Effector memory CD4-positive, alpha-beta T cell (primary cell): ENCODE measurements around the gene BCLAF3.

ENCODE experiments used
- DNase-seq, 3 donors: peaks; one replicate each; pipeline ENCODE4 v3.0.0-alpha.2; 2020
- H3K27ac ChIP-seq: 2 replicates; pipeline ENCODE4 v1.7.0; 2013; ENCODE audit warnings: mild to moderate bottlenecking, low read length, moderate library complexity; ENCODE audit not compliant: insufficient read depth, poor library complexity, severe bottlenecking
- H3K27me3 ChIP-seq: replicated peaks from 2 replicates; pipeline ENCODE4 v1.7.0; 2013; ENCODE audit warnings: mild to moderate bottlenecking, low read length; ENCODE audit not compliant: insufficient read depth, control insufficient read depth, poor library complexity, severe bottlenecking
- H3K36me3 ChIP-seq: 2 replicates; pipeline ENCODE4 v1.7.0; 2013; ENCODE audit warnings: mild to moderate bottlenecking, low read length, moderate library complexity; ENCODE audit not compliant: control insufficient read depth, insufficient read depth
- H3K4me1 ChIP-seq: 2 replicates; pipeline ENCODE4 v1.7.0; 2013; ENCODE audit warnings: low read length, mild to moderate bottlenecking; ENCODE audit not compliant: control insufficient read depth, insufficient read depth, poor library complexity, severe bottlenecking
- H3K4me3 ChIP-seq: 2 replicates; pipeline ENCODE4 v1.7.0; 2013; ENCODE audit warnings: low read length, low read depth, mild to moderate bottlenecking; ENCODE audit not compliant: insufficient read depth, poor library complexity, severe bottlenecking
- H3K9me3 ChIP-seq: 2 replicates; pipeline ENCODE4 v1.7.0; 2013; ENCODE audit warnings: mild to moderate bottlenecking, low read length, moderate library complexity; ENCODE audit not compliant: control insufficient read depth

BCLAF3 gene

DNA sequence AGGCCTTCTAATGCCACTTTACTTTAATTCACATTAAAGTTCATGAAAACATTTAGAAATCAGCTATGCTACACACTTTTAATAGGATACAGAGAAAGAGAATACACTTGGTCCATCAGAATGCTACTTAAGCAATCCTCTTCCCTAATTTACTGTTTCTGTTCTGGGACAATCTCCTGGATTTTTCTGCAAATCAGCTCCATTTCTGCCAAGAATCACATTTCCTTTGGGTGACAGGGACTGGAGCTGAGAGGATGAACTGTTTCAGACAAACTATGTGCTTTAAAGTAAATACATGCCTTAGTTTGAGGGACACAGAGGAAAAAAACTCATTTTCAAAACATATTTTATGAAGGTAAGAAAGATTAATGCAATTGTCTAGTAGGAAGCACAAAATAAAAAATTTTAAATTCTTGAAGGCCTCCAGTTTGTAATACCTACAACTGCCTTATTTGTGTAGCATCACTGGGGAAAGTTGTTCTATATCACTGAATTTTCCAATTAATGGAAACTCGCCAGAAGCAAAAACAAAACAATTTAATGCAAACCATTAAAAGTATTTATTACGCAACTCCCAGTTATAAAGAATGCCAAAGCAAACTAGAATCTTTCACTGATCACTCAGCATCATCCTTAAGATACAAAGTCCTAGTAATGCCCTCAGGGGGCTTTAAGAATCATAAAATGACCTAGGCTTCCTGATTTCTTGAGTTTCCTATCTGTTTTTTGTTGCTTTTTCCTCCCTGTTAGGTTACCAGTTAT lies 36.3 kb downstream of the BCLAF3 start:
- H3K36me3 ChIP-seq: no peaks in the 10 kb centered on the region
- H3K27me3 ChIP-seq: no peaks in the 10 kb centered on the region
- no peaks in the 10 kb centered on the region for H3K4me1 ChIP-seq
- H3K9me3 ChIP-seq: no peaks in the 10 kb centered on the region
- DNase-seq: no peak
- no peak overlapping the region for H3K27ac ChIP-seq
- H3K4me3 ChIP-seq: no peak overlapping the region

DNA sequence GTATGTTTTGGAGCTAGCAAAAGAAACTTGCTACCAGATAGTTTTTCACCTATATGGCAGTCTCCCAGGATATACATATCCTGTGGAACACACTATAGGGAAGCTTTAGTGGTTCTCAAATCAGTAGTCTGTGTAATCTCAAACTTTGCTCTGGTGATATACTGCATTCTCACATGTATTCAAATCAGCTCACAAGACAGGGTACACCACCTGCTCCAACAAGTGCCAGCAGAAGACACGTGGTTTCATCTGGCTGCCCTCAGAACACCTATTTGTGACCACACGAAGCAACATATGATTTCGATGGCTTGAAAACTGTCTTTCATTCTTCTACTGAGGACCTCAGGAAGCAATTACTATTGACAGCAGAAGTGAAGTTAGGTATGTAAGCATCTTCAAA lies 37.7 kb downstream of the BCLAF3 start:
- Histone ChIP-seq H3K27me3 (no peaks in the 10 kb centered on the region), H3K4me3 (no peak overlapping the region), H3K27ac (no peak overlapping the region), H3K9me3 (no peaks in the 10 kb centered on the region), H3K4me1 (no peaks in the 10 kb centered on the region), H3K36me3 (no peaks in the 10 kb centered on the region)
- DNase-seq: no peak

GRCh38 chrX:19949340-19949739 lies 41.5 kb downstream of the BCLAF3 start:
- Histone ChIP-seq H3K36me3 (no peaks in the 10 kb centered on the region), H3K4me1 (no peaks in the 10 kb centered on the region), H3K4me3 (no peak overlapping the region), H3K9me3 (no peaks in the 10 kb centered on the region), H3K27ac (no peak overlapping the region), H3K27me3 (no peaks in the 10 kb centered on the region)
- no peak for DNase-seq

DNA sequence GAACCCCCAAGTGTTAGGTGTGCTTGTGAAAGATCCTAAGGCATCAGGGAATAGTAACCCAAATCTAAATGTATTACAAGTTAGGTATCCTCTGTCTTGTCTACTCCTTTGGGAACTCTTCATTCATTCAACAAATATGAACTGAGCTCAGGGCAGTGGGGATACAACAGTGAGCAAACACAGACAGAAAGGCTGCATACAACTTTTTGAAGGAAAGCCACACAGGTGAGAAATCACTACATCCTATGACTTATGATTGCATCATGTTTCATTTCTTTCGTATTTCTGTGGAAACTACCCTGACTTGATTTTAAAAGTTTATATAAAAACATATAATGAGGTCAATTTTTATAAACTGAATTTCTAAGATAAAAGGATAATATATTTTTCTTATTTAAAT lies 43.2 kb downstream of the BCLAF3 start:
- no peak overlapping the region for H3K4me3 ChIP-seq
- no peaks in the 10 kb centered on the region for H3K4me1 ChIP-seq
- no peak for DNase-seq
- H3K27me3 ChIP-seq: no peaks in the 10 kb centered on the region
- H3K9me3 ChIP-seq: no peaks in the 10 kb centered on the region
- no peaks in the 10 kb centered on the region for H3K36me3 ChIP-seq
- no peak overlapping the region for H3K27ac ChIP-seq
